Ectodermal cell (in vitro differentiated cells): Measurements from ENCODE around the gene CWC27.
"Not testable (repeated sequence)": the region's sequence is repeated elsewhere in the genome, so short reads cannot be mapped to it uniquely, and the experiment has no call there.

Experiments
- H3K27ac ChIP-seq: 2 replicates; pipeline ENCODE4 v1.7.0; 2013; ENCODE audit warnings: mild to moderate bottlenecking, low read depth, low read length; ENCODE audit not compliant: insufficient read depth, poor library complexity, severe bottlenecking
- H3K27me3 ChIP-seq: 2 replicates; pipeline ENCODE4 v1.7.0; 2013; ENCODE audit warnings: mild to moderate bottlenecking, low read length; ENCODE audit not compliant: insufficient read depth, control insufficient read depth, poor library complexity, severe bottlenecking
- H3K36me3 ChIP-seq: one replicate; pipeline ENCODE4 v1.7.0; 2013; ENCODE audit warnings: low read length; ENCODE audit not compliant: control insufficient read depth, insufficient read depth
- H3K4me1 ChIP-seq: one replicate; pipeline ENCODE4 v1.7.0; 2013; ENCODE audit warnings: low read length; ENCODE audit not compliant: control insufficient read depth, insufficient read depth
- H3K4me3 ChIP-seq: 2 replicates; pipeline ENCODE4 v1.7.0; 2013; ENCODE audit warnings: low read depth, low read length, control low read depth; ENCODE audit not compliant: insufficient read depth
- H3K9me3 ChIP-seq: 2 replicates; pipeline ENCODE4 v1.7.0; 2013; ENCODE audit warnings: mild to moderate bottlenecking, low read length, moderate library complexity; ENCODE audit not compliant: control insufficient read depth
- WGBS, 2 experiments: methylation state at CpG; one replicate each; pipeline ENCODE4 v1.1.7; 2013; ENCODE audit warnings: missing lambda C conversion rate in 2 of 2; 5-methylcytosine and 5-hydroxymethylcytosine counted together

The CWC27 gene

GRCh38 chr5:64930672-64931318 lies 162.1 kb downstream of the CWC27 start:
- WGBS, 2 experiments: 96 to 100% methylated on average over 2 of the region's 2 CpGs
- Histone ChIP-seq H3K4me3 (no peak overlapping the region), H3K36me3 (no peaks in the 10 kb centered on the region), H3K27me3 (no peaks in the 10 kb centered on the region), H3K4me1 (no peaks in the 10 kb centered on the region), H3K27ac (no peak overlapping the region), H3K9me3 (no peaks in the 10 kb centered on the region)

DNA sequence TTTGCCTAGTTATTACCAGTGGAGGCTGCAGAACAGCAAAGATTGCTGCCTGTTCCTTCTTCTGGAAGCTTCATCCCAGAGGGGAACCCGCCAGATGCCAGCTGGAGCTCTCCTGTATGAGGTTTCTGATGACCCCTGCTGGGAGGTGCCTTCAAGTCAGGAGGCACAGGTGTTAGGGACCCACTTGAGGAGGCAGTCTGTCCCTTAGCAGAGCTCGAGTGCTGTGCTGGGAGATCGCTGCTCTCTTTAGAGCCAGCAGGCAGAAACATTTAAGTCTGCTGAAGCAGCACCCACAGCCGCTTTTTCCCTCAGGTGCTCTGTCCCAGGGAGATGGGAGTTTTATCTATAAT lies 170.7 kb downstream of the CWC27 start:
- H3K4me1 ChIP-seq, H3K9me3 ChIP-seq, H3K27me3 ChIP-seq, H3K27ac ChIP-seq, H3K36me3 ChIP-seq, H3K4me3 ChIP-seq: not testable (repeated sequence)
- WGBS, 2 experiments: 67 to 73% methylated on average over 4 of the region's 4 CpGs

GRCh38 chr5:64939772-64940510 lies 171.2 kb downstream of the CWC27 start:
- H3K4me1 ChIP-seq: peaks cover 8% of the 10 kb centered on the region
- H3K36me3 ChIP-seq: no peaks in the 10 kb centered on the region
- no peaks in the 10 kb centered on the region for H3K27me3 ChIP-seq
- WGBS, 2 experiments: 48 to 49% methylated on average over 17 of the region's 17 CpGs
- peak overlapping the region; percentile 60 for H3K27ac ChIP-seq
- no peaks in the 10 kb centered on the region for H3K9me3 ChIP-seq
- H3K4me3 ChIP-seq: no peak overlapping the region

- 95 to 98% methylated on average over 3 to 4 of the region's 4 CpGs for WGBS, 2 experiments
Measured at GRCh38 chr5:64942460-64942859, 173.7 kb downstream of the CWC27 start.

GRCh38 chr5:64944868-64945267 lies 176.1 kb downstream of the CWC27 start:
- H3K27ac ChIP-seq: no peak overlapping the region
- no peaks in the 10 kb centered on the region for H3K9me3 ChIP-seq
- peaks cover 2% of the 10 kb centered on the region for H3K4me1 ChIP-seq
- H3K36me3 ChIP-seq: no peaks in the 10 kb centered on the region
- H3K4me3 ChIP-seq: no peak overlapping the region
- H3K27me3 ChIP-seq: no peaks in the 10 kb centered on the region

More at GRCh38 chr5:64942460-64942859, 173.7 kb downstream of the CWC27 start:
- no peak overlapping the region for H3K27ac ChIP-seq
- H3K36me3 ChIP-seq: no peaks in the 10 kb centered on the region
- no peaks in the 10 kb centered on the region for H3K27me3 ChIP-seq
- peaks cover 8% of the 10 kb centered on the region for H3K4me1 ChIP-seq
- no peak overlapping the region for H3K4me3 ChIP-seq
- H3K9me3 ChIP-seq: no peaks in the 10 kb centered on the region

- Histone ChIP-seq H3K4me3 (no peak overlapping the region), H3K9me3 (no peaks in the 10 kb centered on the region), H3K36me3 (no peaks in the 10 kb centered on the region), H3K27ac (no peak overlapping the region), H3K27me3 (no peaks in the 10 kb centered on the region), H3K4me1 (no peaks in the 10 kb centered on the region)
- 96 to 100% methylated on average over 1 of the region's 1 CpG for WGBS, 2 experiments
Measured at GRCh38 chr5:64947031-64947430, 178.3 kb downstream of the CWC27 start.

- H3K9me3 ChIP-seq: no peaks in the 10 kb centered on the region
- H3K4me1 ChIP-seq: no peaks in the 10 kb centered on the region
- no peaks in the 10 kb centered on the region for H3K36me3 ChIP-seq
- no peaks in the 10 kb centered on the region for H3K27me3 ChIP-seq
- H3K27ac ChIP-seq: no peak overlapping the region
- no peak overlapping the region for H3K4me3 ChIP-seq
Measured at GRCh38 chr5:64947801-64948200, 179.1 kb downstream of the CWC27 start.

GRCh38 chr5:64949331-64949730 lies 180.6 kb downstream of the CWC27 start:
- H3K4me3 ChIP-seq: no peak overlapping the region
- H3K27ac ChIP-seq: no peak overlapping the region
- no peaks in the 10 kb centered on the region for H3K27me3 ChIP-seq
- WGBS, 2 experiments: 94 to 98% methylated on average over 3 of the region's 3 CpGs
- H3K9me3 ChIP-seq: no peaks in the 10 kb centered on the region
- H3K36me3 ChIP-seq: no peaks in the 10 kb centered on the region
- H3K4me1 ChIP-seq: no peaks in the 10 kb centered on the region

DNA sequence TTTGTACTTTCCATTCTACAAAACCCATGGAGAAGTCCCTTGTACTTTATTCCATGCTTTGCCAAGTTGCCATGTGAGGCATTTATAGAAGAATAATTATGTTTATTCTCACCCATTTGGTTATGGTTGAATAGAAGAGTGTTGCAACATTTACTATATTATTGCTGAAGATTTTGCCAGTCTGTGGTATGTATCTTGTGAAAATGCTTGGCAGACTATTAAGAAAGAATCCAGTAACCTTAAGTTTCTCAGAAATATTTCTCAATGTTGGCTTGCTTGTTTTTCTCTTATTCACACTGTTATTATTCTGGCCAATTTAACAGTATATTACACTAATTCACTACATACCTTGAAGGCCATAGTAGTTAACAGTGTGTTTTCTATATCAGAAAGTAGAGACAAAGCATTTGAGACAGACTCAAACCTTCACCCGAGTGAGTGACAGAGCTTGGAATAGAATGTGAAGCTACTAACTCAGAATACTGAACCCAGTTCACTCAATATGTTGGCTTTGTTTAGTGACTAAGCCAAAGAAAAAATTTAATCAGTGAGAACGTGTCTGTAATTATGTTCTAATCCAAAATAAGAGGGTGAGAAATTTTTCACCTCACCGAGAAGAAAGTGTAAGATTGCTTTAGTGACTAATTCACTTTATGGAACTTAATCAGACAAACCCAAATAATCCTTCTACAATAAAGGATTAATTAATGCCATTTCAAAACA lies 184.4 kb downstream of the CWC27 start:
- Histone ChIP-seq H3K36me3 (no peaks in the 10 kb centered on the region), H3K4me3 (no peak overlapping the region), H3K4me1 (no peaks in the 10 kb centered on the region), H3K9me3 (no peaks in the 10 kb centered on the region), H3K27ac (no peak overlapping the region), H3K27me3 (no peaks in the 10 kb centered on the region)
- 92 to 95% methylated on average over 1 to 3 of the region's 3 CpGs for WGBS, 2 experiments

GRCh38 chr5:64954518-64954917 lies 185.8 kb downstream of the CWC27 start:
- Histone ChIP-seq H3K4me1 (no peaks in the 10 kb centered on the region), H3K27me3 (no peaks in the 10 kb centered on the region), H3K4me3 (no peak overlapping the region), H3K36me3 (no peaks in the 10 kb centered on the region), H3K27ac (no peak overlapping the region), H3K9me3 (no peaks in the 10 kb centered on the region)
- 100% methylated on average over 1 of the region's 1 CpG; no CpG with 5 or more reads in 1 of the 2 experiments for WGBS, 2 experiments
